NT2/D1 (cell line): ENCODE results near the gene ATP6V0E1.

Experiments used
- DNase-seq: peaks from one replicate; pipeline ENCODE4 v3.0.0-alpha.2; 2011; ENCODE audit warnings: low read depth, low spot score
- H3K27me3 ChIP-seq: 2 replicates; pipeline ENCODE4 v1.6.0; 2011; ENCODE audit warnings: mild to moderate bottlenecking; ENCODE audit not compliant: insufficient read length, insufficient read depth
- H3K36me3 ChIP-seq: 2 replicates; pipeline ENCODE4 v1.6.1; 2011; ENCODE audit warnings: mild to moderate bottlenecking, low read length, mixed read lengths; ENCODE audit not compliant: insufficient read depth, insufficient read length
- H3K4me1 ChIP-seq: 2 replicates; pipeline ENCODE4 v1.5.1; 2011; ENCODE audit not compliant: insufficient read depth, insufficient read length
- H3K4me3 ChIP-seq: 2 replicates; pipeline ENCODE4 v1.5.1; 2011; ENCODE audit warnings: low read depth; ENCODE audit not compliant: insufficient read length
- H3K9ac ChIP-seq: 2 replicates; pipeline ENCODE4 v1.6.0; 2011; ENCODE audit warnings: low read depth; ENCODE audit not compliant: insufficient read length
- H3K9me3 ChIP-seq: 2 replicates; pipeline ENCODE4 v1.5.1; 2011; ENCODE audit warnings: mild to moderate bottlenecking, low read length; ENCODE audit not compliant: insufficient read depth
- SUZ12 ChIP-seq: IDR thresholded peaks from 2 replicates; pipeline ENCODE4 v1.6.1; 2011; ENCODE audit not compliant: insufficient read length, insufficient read depth; ENCODE audit errors: extremely low read depth
- YY1 ChIP-seq: IDR thresholded peaks from 2 replicates; pipeline ENCODE4 v1.6.1; 2011; ENCODE audit not compliant: insufficient read length, insufficient read depth
- ZNF274 ChIP-seq: IDR thresholded peaks from 2 replicates; pipeline ENCODE4 v1.6.1; 2011; ENCODE audit warnings: mild to moderate bottlenecking, low read depth, low read length

The ATP6V0E1 gene

DNA sequence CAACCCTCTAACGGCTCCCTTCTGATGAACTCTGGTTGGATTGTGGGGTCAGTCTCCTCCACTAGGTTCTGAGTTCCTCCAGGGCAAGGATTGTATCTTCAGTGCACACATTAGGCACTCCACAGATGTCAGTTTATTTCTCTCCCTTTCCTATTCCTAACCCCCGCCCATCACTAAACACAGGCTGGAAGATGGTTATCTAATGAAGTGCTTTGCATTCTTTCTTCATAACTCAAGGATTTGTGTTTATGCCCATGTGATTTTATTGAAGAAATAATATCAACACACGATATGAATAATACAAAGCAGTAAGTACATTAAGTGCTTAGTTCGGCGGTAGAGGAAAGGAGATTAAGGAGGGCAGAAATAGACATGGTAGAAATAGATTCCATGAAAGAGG is 68.2 kb downstream of the ATP6V0E1 start:
- no peaks in the 10 kb centered on the region for H3K4me1 ChIP-seq
- H3K27me3 ChIP-seq, result peaks cover 20% of the 10 kb centered on the region
- no peaks in the 10 kb centered on the region for H3K36me3 ChIP-seq
- no peak for DNase-seq
- no peak overlapping the region for H3K4me3 ChIP-seq
- no peaks in the 10 kb centered on the region for H3K9me3 ChIP-seq
- TF ChIP-seq ZNF274 (no peak), SUZ12 (no peak), YY1 (no peak)
- no peak overlapping the region for H3K9ac ChIP-seq

DNA sequence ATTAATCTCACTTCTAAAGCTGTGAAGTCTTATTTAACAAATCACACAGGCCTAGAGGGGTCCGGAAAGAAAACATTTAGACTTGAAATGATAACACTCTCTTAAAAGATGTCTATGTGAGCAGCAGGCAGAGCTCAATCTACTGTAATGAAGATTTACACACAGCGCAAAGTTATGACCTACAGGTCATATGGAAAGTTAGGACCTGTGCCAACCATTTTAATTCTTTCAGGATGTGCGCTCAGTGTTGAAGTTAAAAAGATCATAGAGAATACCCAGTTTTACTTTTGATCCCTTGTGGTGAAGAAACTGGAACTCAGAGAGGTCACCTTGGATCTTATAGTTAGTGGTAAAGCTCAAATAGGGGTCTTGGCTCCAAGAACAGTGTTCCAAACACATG is 69.5 kb downstream of the ATP6V0E1 start:
- TF ChIP-seq ZNF274, result no peak
- TF ChIP-seq SUZ12, result no peak
- no peak for TF ChIP-seq YY1
- DNase-seq, result no peak
- Histone ChIP-seq H3K4me1 (no peaks in the 10 kb centered on the region), H3K36me3 (no peaks in the 10 kb centered on the region), H3K27me3 (peaks cover 20% of the 10 kb centered on the region), H3K9me3 (no peaks in the 10 kb centered on the region), H3K4me3 (no peak overlapping the region), H3K9ac (no peak overlapping the region)

DNA sequence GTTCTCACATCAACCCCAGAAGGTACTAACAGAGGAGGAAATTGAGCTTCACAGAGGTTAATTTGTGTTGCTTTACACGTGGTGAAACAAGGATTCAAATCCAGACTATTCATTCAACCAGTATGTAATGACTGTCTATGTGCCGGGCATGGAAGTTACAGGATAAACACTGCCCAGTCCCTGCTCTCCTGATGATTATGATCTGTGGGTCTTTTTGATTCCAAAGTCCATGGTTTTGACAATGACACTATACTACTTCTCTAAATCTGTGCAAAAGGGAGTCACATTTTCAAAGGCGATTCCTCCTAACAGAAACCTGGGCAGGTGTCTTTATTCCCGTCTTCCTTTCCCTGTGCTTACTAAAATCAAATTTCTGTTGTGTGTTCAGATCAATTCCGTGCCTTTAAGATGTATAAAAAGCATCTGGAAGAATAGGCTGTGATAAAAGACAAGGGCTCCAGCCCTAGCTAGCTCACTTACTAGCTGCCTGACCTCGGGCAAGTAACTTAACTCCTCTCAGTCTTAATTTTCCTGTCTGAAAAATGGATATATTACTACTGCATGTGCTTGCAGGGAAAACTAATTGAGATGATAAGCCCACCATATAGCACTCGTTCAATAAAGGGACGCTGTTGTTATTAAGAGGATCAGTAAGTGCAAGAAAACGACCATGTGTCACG is 71.6 kb downstream of the ATP6V0E1 start:
- no peaks in the 10 kb centered on the region for H3K4me1 ChIP-seq
- H3K27me3 ChIP-seq, result peaks cover 20% of the 10 kb centered on the region
- TF ChIP-seq SUZ12 (no peak), YY1 (no peak), ZNF274 (no peak)
- H3K9ac ChIP-seq, result peak overlapping the region; percentile 72
- DNase-seq, result no peak
- peak overlapping the region; percentile 63 for H3K4me3 ChIP-seq
- no peaks in the 10 kb centered on the region for H3K9me3 ChIP-seq
- no peaks in the 10 kb centered on the region for H3K36me3 ChIP-seq

DNA sequence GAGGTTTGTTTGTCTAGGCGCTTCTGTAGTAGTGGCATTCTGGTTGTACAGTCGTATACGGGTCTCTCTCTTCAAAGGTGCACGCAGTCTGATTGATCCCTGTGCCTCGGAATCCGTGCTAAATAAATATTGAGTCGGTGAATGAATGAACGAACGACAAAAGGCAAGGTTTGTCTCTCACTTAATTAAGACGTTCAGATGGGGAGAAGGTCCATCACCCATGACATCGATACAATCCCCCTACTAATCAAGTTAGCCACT is 72.1 kb downstream of the ATP6V0E1 start:
- Histone ChIP-seq H3K4me1 (no peaks in the 10 kb centered on the region), H3K9me3 (no peaks in the 10 kb centered on the region), H3K4me3 (peak overlapping the region; percentile 63), H3K27me3 (peaks cover 20% of the 10 kb centered on the region), H3K9ac (peak overlapping the region; percentile 72), H3K36me3 (no peaks in the 10 kb centered on the region)
- DNase-seq, result no peak
- TF ChIP-seq SUZ12 (no peak), YY1 (no peak), ZNF274 (no peak)

DNA sequence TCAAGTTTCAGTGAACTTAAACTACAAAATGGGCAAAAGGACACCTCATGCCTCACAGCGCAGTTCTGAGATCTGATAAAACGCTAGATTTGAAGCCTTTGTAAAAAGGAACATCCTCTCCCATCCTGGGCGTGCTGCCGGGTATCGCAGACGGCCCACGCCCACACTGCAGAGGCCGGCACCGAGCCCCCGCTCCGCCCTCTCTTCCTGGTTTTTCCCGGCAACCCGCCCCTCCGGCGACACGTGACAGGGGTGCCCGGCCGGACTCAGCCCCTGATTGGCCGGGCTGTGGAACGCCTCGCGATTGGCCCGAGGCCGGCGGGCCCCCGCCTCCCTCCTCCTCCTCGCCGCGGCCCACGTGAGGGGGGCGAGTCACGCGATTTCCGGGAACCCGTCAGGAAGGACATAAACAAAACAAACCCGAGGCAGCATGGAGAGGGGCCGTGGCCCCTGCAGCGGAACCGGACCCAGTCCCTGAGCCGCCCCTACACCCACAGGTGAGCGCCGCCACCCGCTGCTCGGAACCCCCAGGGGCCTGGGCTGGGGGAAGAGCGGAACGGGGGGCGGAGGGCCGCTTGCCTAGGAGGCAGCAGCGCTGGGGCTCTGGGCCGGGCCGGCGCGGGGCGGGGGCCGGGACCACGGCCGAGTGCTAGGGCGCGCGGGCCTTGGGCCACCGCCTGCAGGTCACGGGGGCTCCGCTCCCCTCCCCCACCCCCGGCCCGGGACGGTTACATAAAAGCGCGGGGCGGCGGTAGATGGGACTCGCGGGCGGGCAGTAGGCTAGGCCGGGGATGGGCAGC is 72.6 kb downstream of the ATP6V0E1 start, which contains the start of gene CREBRF:
CREBRF (plus strand) TSS at position 370 of the 800 bp plus-strand sequence. CDS start 24,424 bp downstream, outside the sequence.
- no peaks in the 10 kb centered on the region for H3K9me3 ChIP-seq

DNA sequence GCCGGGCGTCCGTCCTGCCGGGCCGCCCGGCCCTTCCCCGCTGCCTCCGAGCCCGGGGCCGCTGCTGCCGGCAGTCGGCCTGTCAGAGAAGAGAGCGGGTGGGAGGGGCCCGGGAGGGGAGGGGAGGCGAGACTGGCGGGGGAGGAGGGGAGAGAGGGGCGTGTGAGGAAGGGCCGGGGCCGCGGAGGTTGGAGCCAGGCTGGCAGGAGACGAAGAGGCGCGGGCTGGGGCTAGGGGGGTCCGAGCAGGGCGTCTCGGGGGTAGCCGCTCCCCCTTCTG is 73.2 kb downstream of the ATP6V0E1 start:
- H3K27me3 ChIP-seq, result peaks cover 20% of the 10 kb centered on the region
- no peaks in the 10 kb centered on the region for H3K9me3 ChIP-seq
- peak; percentile 15 for DNase-seq
- peak overlapping the region; percentile 63 for H3K4me3 ChIP-seq
- H3K36me3 ChIP-seq, result no peaks in the 10 kb centered on the region
- TF ChIP-seq YY1 (no peak), SUZ12 (no peak), ZNF274 (no peak)
- peak overlapping the region; percentile 44 for H3K9ac ChIP-seq
- H3K4me1 ChIP-seq, result no peaks in the 10 kb centered on the region

More for the DNA sequence above, 72.6 kb downstream of the ATP6V0E1 start, which contains the start of gene CREBRF:
- TF ChIP-seq SUZ12, result no peak
- no peak for TF ChIP-seq ZNF274
- TF ChIP-seq YY1, result no peak
- Histone ChIP-seq H3K4me1 (no peaks in the 10 kb centered on the region), H3K36me3 (no peaks in the 10 kb centered on the region), H3K27me3 (peaks cover 20% of the 10 kb centered on the region), H3K9ac (peak within 1 kb of the TSS; percentile 72), H3K4me3 (peak within 1 kb of the TSS; percentile 75)
- peak; percentile 78 for DNase-seq

DNA sequence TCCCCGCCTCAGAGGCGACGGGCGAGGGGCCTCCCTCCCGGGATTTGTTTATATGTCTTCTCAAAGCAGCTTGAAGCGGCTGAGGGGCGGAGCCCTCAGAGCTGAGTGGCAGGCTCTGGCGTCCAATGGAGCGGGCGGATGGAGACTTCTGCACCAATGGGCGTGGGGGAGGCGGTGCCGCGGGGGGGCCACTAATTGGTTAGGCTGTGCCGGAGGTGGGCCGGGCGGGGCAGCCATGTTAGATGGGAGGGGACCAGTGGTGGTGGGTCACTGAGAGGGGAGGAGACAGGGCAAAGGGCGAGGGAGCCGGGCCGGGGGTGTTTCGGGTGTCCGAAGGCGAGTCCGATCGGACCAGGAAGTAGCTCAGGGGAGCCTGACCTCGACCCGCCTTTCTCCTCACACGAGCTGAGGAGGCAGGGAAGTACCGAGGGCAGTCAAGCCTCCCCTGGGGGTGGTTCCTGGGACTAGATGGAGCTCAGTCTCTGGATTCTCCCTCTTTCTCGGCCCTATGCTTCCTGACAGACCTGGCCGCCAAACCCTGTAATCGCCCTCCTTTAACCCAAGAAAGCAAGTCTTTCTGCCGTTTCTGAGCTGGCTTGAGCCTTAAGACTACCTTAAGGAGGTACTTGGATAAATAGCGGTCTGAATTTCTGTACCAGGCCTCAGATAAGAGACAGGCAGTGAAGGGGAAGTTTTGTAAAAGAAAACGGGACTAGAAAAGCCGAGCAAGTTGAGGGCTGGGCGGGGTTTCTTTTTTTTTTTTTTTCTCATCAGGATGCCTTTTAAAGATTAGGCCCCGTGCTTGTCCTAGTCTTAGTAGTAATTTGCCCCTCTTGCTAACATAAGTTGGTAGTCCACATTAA is 73.7 kb downstream of the ATP6V0E1 start:
- no peaks in the 10 kb centered on the region for H3K36me3 ChIP-seq
- DNase-seq, result peak; percentile 92
- peak overlapping the region; percentile 88 for H3K9ac ChIP-seq
- peaks cover 20% of the 10 kb centered on the region for H3K27me3 ChIP-seq
- H3K4me3 ChIP-seq, result peak overlapping the region; percentile 75
- TF ChIP-seq YY1, result no peak
- TF ChIP-seq ZNF274, result no peak
- TF ChIP-seq SUZ12, result no peak
- H3K4me1 ChIP-seq, result no peaks in the 10 kb centered on the region
- no peaks in the 10 kb centered on the region for H3K9me3 ChIP-seq
